ENCODE measurements around the gene VAT1L.

- TF ChIP-seq CTCF (conservative IDR thresholded peaks at IDR 0.05 in 1 of 2, IDR thresholded peaks at IDR 0.05 in 1 of 2; ENCODE audit: low read depth in 1 of 2, low read length in 2 of 2): no peak
- TF ChIP-seq EZH2 (IDR thresholded peaks at IDR 0.05; ENCODE audit: low read length, missing control alignments): no peak
Measured at GRCh38 chr16:78001451-78002025, 213.2 kb downstream of the VAT1L start.
